ENCODE measurements around the gene ESR2. TPM values are rescaled to one million over a fixed set of nuclear protein-coding genes. Genes with fewer than 3 reads are reported as not detected.

Gene ESR2
- total and polyA plus RNA-seq, 2 donors (not counting 3 experiments of a cell fraction or from before 2014, with no cell fraction given), result 0.10 to 0.58 TPM

DNA sequence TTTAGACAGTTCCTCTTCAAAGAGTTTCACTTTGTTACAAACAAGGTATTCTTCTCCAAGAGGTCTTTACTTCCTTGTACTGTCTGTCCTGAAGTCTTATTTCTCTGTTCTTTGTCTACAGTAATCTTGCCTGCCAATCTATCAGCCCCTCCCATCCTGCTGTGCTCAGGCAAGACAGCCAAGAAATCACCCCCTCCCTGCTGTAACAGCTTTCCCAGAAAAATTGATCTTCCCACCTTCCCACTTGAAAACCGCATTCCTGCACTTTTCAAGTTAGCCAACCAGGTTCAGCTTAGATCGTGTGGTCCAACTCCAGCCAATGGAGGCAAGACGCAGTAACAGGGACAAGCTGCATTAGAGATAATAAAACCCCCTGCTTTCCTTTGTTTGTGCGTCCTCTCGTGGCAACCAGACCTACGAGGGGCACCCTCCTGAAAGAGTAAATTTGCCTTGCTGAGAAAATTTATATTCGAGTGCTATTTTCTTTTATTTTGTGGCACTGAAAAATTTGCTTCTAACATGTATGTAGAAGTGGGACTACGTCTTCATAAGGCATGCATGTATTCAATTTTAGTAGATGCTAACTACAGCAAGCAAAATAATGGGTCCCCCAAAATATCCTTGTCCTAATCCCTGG is 46.5 kb upstream of the ESR2 start:
- dilution Hi-C loops (cut with MboI; ENCODE audit: extremely low pct_ligation_motif_present, low sequenced_read_pairs) (no loop called here), intact Hi-C loops (cut with micrococcal nuclease) (no loop called here)
- Histone ChIP-seq H3K9ac (replicated peaks; ENCODE audit: extremely low read depth, insufficient read depth, low read length) (no peak overlapping the region), H3K79me2 (ENCODE audit: control insufficient read depth, insufficient read depth, low read length) (no peaks in the 10 kb centered on the region), H2AFZ (ENCODE audit: low read depth, low read length) (no peak overlapping the region), H3K27me3 (ENCODE audit: control insufficient read depth in 2 of 2, insufficient read depth in 2 of 2, low read length in 2 of 2) (no peaks in the 10 kb centered on the region), H3K9me3 (replicated peaks; ENCODE audit: control insufficient read depth, insufficient read depth, low read length) (no peaks in the 10 kb centered on the region), H3K4me2 (ENCODE audit: insufficient read depth, low read length) (no peak overlapping the region), H3K9me1 (replicated peaks; ENCODE audit: control insufficient read depth, extremely low read depth, insufficient read depth, low read length) (no peaks in the 10 kb centered on the region), H3K36me3 (ENCODE audit: control insufficient read depth in 2 of 2, extremely low read depth in 1 of 2, insufficient read depth in 2 of 2, low read length in 2 of 2) (no peaks in the 10 kb centered on the region), H4K20me1 (replicated peaks; ENCODE audit: control insufficient read depth, extremely low read depth, insufficient read depth, low read length) (no peaks in the 10 kb centered on the region), H3K4me1 (ENCODE audit: control insufficient read depth, extremely low read depth, insufficient read depth, low read length) (peaks cover 10% of the 10 kb centered on the region), H3K4me3 (replicated peaks in 1 of 3; ENCODE audit: insufficient read depth in 1 of 3, low read depth in 1 of 3, low read length in 3 of 3) (no peak overlapping the region), H3K27ac (ENCODE audit: insufficient read depth, low read depth, low read length) (no peak overlapping the region)
- ChIA-PET CTCF (interaction anchor here (1.6 kb wide), 1 partner anchor 138 kb away, joined by 9 read pairs; no protein-coding TSS in a partner anchor), POLR2A (no interaction called here)
- FAIRE-seq (no peak), DNase-seq (ENCODE audit: low read depth, low spot score) (no peak)
- BruUV-seq (replicated peaks), result no TSS peak
- TF ChIP-seq POLR2AphosphoS5 (IDR thresholded peaks at IDR 0.05; ENCODE audit: insufficient read depth, low read depth, low read length) (no peak), MYC (IDR thresholded peaks at IDR 0.05; ENCODE audit: low read depth, low read length) (no peak), CTCF (IDR thresholded peaks at IDR 0.05; ENCODE audit: extremely low read depth in 1 of 2, insufficient read depth in 1 of 2, low read depth in 1 of 2, low read length in 2 of 2) (no peak), JUN (IDR thresholded peaks at IDR 0.05; ENCODE audit: borderline replicate concordance, insufficient read depth, insufficient read length, low read depth) (no peak), MAX (IDR thresholded peaks at IDR 0.05; ENCODE audit: insufficient read depth, insufficient read length) (no peak), POLR2A (IDR thresholded peaks at IDR 0.05; ENCODE audit: low read depth, low read length) (no peak), GATA2 (IDR thresholded peaks at IDR 0.05; ENCODE audit: insufficient read depth, insufficient read length, low read depth, low read length) (no peak), FOS (IDR thresholded peaks at IDR 0.05; ENCODE audit: borderline replicate concordance, insufficient read depth, low read length) (no peak), EZH2 (IDR thresholded peaks at IDR 0.05; ENCODE audit: borderline replicate concordance, low read depth, low read length, severe bottlenecking) (no peak)
